Ascending aorta (tissue), 2 donors: ENCODE measurements around the gene RHOT2. TPM values are rescaled to one million over a fixed set of nuclear protein-coding genes. Genes with fewer than 3 reads are reported as not detected.
A peak's percentile ranks its signal among the peaks of the same experiment; 100 is the strongest.

Source experiments
- DNase-seq, 2 donors: peaks; one replicate each; pipeline ENCODE4 v3.0.0-alpha.2; 2019; ENCODE audit warnings: low spot score in 2 of 2
- H3K27ac ChIP-seq, 2 donors: fragments of 200-600 bp; sonication (generic); one replicate each; pipeline ENCODE4 v1.5.1; 2016 to 2017; ENCODE audit warnings: mild to moderate bottlenecking in 1 of 2
- H3K27me3 ChIP-seq: fragments of 200-600 bp; sonication (generic); one replicate; pipeline ENCODE4 v1.5.1; 2017
- H3K36me3 ChIP-seq, 2 donors: fragments of 200-600 bp; sonication (generic); one replicate each; pipeline ENCODE4 v1.5.1; 2016
- H3K4me1 ChIP-seq, 2 donors: fragments of 200-600 bp; sonication (generic); one replicate each; pipeline ENCODE4 v1.5.1; 2016 to 2017; ENCODE audit warnings: mild to moderate bottlenecking in 1 of 2
- H3K4me3 ChIP-seq, 2 donors: fragments of 200-600 bp; sonication (generic); one replicate each; pipeline ENCODE4 v1.5.1; 2016 to 2017; ENCODE audit warnings: mild to moderate bottlenecking in 1 of 2
- H3K9me3 ChIP-seq, 2 donors: fragments of 200-600 bp; sonication (generic); one replicate each; pipeline ENCODE4 v1.5.1; 2016
- CTCF ChIP-seq, 3 experiments: fragments of 200-600 bp in 2 of 3; fragments of 450-650 bp in 1 of 3; sonication (generic) in 2 of 3; IDR thresholded peaks; one replicate each; pipeline ENCODE4 v1.5.1; 2016 to 2019; ENCODE audit warnings: antibody characterized with exemption in 3 of 3, mild to moderate bottlenecking in 1 of 3, moderate library complexity in 1 of 3
- intact Hi-C: fragments of 100-400 bp; cut with DNase I; formaldehyde crosslinking; loops from one replicate; pipeline ENCODE4 v1.15.1; 2023
- total RNA-seq: library from RNA; depleted of rRNA; stranded (reverse); fragments of >200 nt; gene quantifications from one replicate; pipeline ENCODE4 v1.1.0, GENCODE V29; 2016

The RHOT2 gene
- total RNA-seq, 1 donor from 2014 or later = 41.8 TPM

GRCh38 chr16:657487-657886, 10.4 kb upstream of the RHOT2 start:
- Histone ChIP-seq H3K4me3 (no peak overlapping the region), H3K27ac (no peak overlapping the region), H3K27me3 (no peaks in the 10 kb centered on the region), H3K4me1 (peaks cover 0 to 5% of the 10 kb centered on the region in 2 donors), H3K9me3 (no peaks in the 10 kb centered on the region), H3K36me3 (peaks cover 4 to 7% of the 10 kb centered on the region in 2 donors)
- intact Hi-C loops = no loop called here
- DNase-seq = no peak
- no peak for TF ChIP-seq CTCF (IDR thresholded peaks at IDR 0.05)

- H3K27ac ChIP-seq = no peak overlapping the region
- no peak for DNase-seq
- no peaks in the 10 kb centered on the region for H3K9me3 ChIP-seq
- H3K36me3 ChIP-seq = peaks cover 4 to 7% of the 10 kb centered on the region in 2 donors
- intact Hi-C loops = no loop called here
- H3K27me3 ChIP-seq = no peaks in the 10 kb centered on the region
- TF ChIP-seq CTCF (IDR thresholded peaks at IDR 0.05) = no peak
- H3K4me3 ChIP-seq = no peak overlapping the region
- peaks cover 0 to 5% of the 10 kb centered on the region in 2 donors for H3K4me1 ChIP-seq
Observed at GRCh38 chr16:658679-659571, 9.0 kb upstream of the RHOT2 start.

GRCh38 chr16:659618-660017, 8.3 kb upstream of the RHOT2 start:
- no peak overlapping the region for H3K4me3 ChIP-seq
- intact Hi-C loops = loop anchor here (2.0 to 10.0 kb wide), 2 partner anchors 23 to 265 kb away; partner anchors contain the start of genes METTL26 and NME4
- H3K4me1 ChIP-seq = peaks cover 0 to 5% of the 10 kb centered on the region in 2 donors
- H3K27me3 ChIP-seq = no peaks in the 10 kb centered on the region
- H3K27ac ChIP-seq = no peak overlapping the region
- no peak for TF ChIP-seq CTCF (IDR thresholded peaks at IDR 0.05)
- H3K9me3 ChIP-seq = no peaks in the 10 kb centered on the region
- H3K36me3 ChIP-seq = peaks cover 4 to 7% of the 10 kb centered on the region in 2 donors
- no peak for DNase-seq

- intact Hi-C loops = loop anchor here (2.0 to 10.0 kb wide), 2 partner anchors 23 to 265 kb away; partner anchors contain the start of genes METTL26 and NME4
- Histone ChIP-seq H3K4me3 (peak overlapping the region in 1 of 2 donors; percentile 46), H3K27ac (peak overlapping the region; percentile 59 to 78), H3K27me3 (no peaks in the 10 kb centered on the region), H3K4me1 (peaks cover 0 to 5% of the 10 kb centered on the region in 2 donors), H3K9me3 (no peaks in the 10 kb centered on the region), H3K36me3 (peaks cover 3 to 7% of the 10 kb centered on the region in 2 donors)
- DNase-seq = no peak
- no peak for TF ChIP-seq CTCF (IDR thresholded peaks at IDR 0.05)
Observed at GRCh38 chr16:660132-660458, 7.8 kb upstream of the RHOT2 start.

- intact Hi-C loops = loop anchor here (2.0 to 10.0 kb wide), 2 partner anchors 24 to 266 kb away; partner anchors contain the start of genes METTL26 and NME4
- Histone ChIP-seq H3K36me3 (peaks cover 0 to 2% of the 10 kb centered on the region in 2 donors), H3K27ac (peak overlapping the region; percentile 59 to 78), H3K27me3 (no peaks in the 10 kb centered on the region), H3K4me1 (peaks cover 0 to 5% of the 10 kb centered on the region in 2 donors), H3K9me3 (no peaks in the 10 kb centered on the region), H3K4me3 (peak overlapping the region; percentile 15 to 46)
- peak; percentile 37 to 59 (median 38) for TF ChIP-seq CTCF (IDR thresholded peaks at IDR 0.05)
- DNase-seq = peak in 1 of 2 donors; percentile 91
Observed at GRCh38 chr16:660459-661183, 7.3 kb upstream of the RHOT2 start.
